Fibroblast of lung (primary cell): ENCODE results near the gene PON1. TPM values are rescaled to one million over a fixed set of nuclear protein-coding genes. Genes with fewer than 3 reads are reported as not detected.

ENCODE experiments used
- DNase-seq, 2 donors: peaks; one replicate each; pipeline versions ENCODE4 v3.0.0 to v3.0.0-alpha.2; 2010; ENCODE audit warnings: low read depth in 2 of 2
- H2AFZ ChIP-seq: 2 replicates; pipeline ENCODE4 v1.5.1; 2012; ENCODE audit warnings: low read length, control low read depth, inconsistent platforms
- H3K27ac ChIP-seq: 2 replicates; pipeline ENCODE4 v1.5.1; 2011; ENCODE audit warnings: low read length, control low read depth; ENCODE audit not compliant: insufficient read depth
- H3K27me3 ChIP-seq: 2 replicates; pipeline ENCODE4 v1.5.1; 2011; ENCODE audit warnings: mild to moderate bottlenecking, low read length; ENCODE audit not compliant: control insufficient read depth, insufficient read depth
- H3K36me3 ChIP-seq: 2 replicates; pipeline ENCODE4 v1.5.1; 2011; ENCODE audit warnings: low read length; ENCODE audit not compliant: control insufficient read depth, insufficient read depth
- H3K4me1 ChIP-seq: 2 replicates; pipeline ENCODE4 v1.5.1; 2011; ENCODE audit warnings: low read length; ENCODE audit not compliant: control insufficient read depth, insufficient read depth; ENCODE audit errors: extremely low read depth
- H3K4me2 ChIP-seq: 2 replicates; pipeline ENCODE4 v1.5.1; 2011; ENCODE audit warnings: low read length, control low read depth; ENCODE audit not compliant: insufficient read depth; ENCODE audit errors: extremely low read depth
- H3K4me3 ChIP-seq, 4 experiments: fragments of 200-600 bp in 1 of 4; sonication (generic) in 1 of 4; replicated peaks in 1 of 4; 2 replicates each; pipeline ENCODE4 v1.5.1; 2011 to 2016; ENCODE audit warnings: low read length in 4 of 4, low read depth in 3 of 4, mild to moderate bottlenecking in 3 of 4, control low read depth in 2 of 4, inconsistent platforms in 1 of 4, mixed read lengths in 1 of 4; ENCODE audit not compliant: insufficient read depth in 1 of 4; ENCODE audit errors: control extremely low read depth in 1 of 4
- H3K79me2 ChIP-seq: 2 replicates; pipeline ENCODE4 v1.5.1; 2012; ENCODE audit warnings: mild to moderate bottlenecking, low read length, inconsistent platforms; ENCODE audit not compliant: control insufficient read depth, insufficient read depth
- H3K9ac ChIP-seq: 2 replicates; pipeline ENCODE4 v1.5.1; 2011; ENCODE audit warnings: mild to moderate bottlenecking, low read length, control low read depth; ENCODE audit not compliant: insufficient read depth
- H3K9me3 ChIP-seq: 2 replicates; pipeline ENCODE4 v1.5.1; 2012; ENCODE audit warnings: low read depth, low read length; ENCODE audit not compliant: control insufficient read depth, insufficient read depth
- H4K20me1 ChIP-seq: 2 replicates; pipeline ENCODE4 v1.5.1; 2011; ENCODE audit warnings: low read length; ENCODE audit not compliant: control insufficient read depth, insufficient read depth; ENCODE audit errors: extremely low read depth
- CTCF ChIP-seq, 2 donors: IDR thresholded peaks in 1 of 2; conservative IDR thresholded peaks in 1 of 2; 1 replicate in 1 of 2; 2 replicates in 1 of 2; pipeline ENCODE4 v1.5.1; 2011 to 2012; ENCODE audit warnings: low read length in 2 of 2, control low read depth in 1 of 2, inconsistent platforms in 1 of 2, low read depth in 1 of 2, mild to moderate bottlenecking in 1 of 2
- EZH2 ChIP-seq: IDR thresholded peaks from 2 replicates; pipeline ENCODE4 v1.5.1; 2012; ENCODE audit warnings: low read length, control low read depth, mild to moderate bottlenecking; ENCODE audit errors: missing control alignments
- polyA plus RNA-seq, 2 donors: library from polyadenylated mRNA; depleted of rRNA in 1 of 2; stranded (reverse) in 1 of 2; unstranded in 1 of 2; fragments of >200 nt; gene quantifications; 2 replicates each; pipeline ENCODE4 v1.2.1, GENCODE V29; 2011 to 2012; ENCODE audit warnings: missing spikeins in 1 of 2
- total RNA-seq: library from RNA; depleted of rRNA; stranded (reverse); fragments of >200 nt; gene quantifications from 2 replicates; pipeline ENCODE4 v1.2.1, GENCODE V29; 2014

The PON1 gene
- total and polyA plus RNA-seq, 2 donors (not counting 1 experiment from before 2014, with no cell fraction given), result not detected

DNA sequence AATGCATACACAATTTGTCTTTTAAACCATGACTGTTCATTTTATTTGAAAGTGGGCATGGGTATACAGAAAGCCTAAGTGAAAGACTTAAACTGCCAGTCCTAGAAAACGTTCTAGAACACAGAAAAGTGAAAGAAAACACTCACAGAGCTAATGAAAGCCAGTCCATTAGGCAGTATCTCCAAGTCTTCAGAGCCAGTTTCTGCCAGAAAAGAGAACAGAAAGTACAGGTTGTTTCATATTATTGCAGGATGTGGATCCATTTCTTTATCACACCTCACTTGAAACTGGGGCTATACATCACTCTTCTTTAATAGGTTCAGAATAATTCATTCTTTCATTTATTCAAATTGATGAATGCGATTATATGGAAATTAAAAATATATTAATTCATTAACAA lies 7.7 kb downstream of the PON1 start:
- Histone ChIP-seq H3K4me3 (no peak overlapping the region), H3K9ac (no peak overlapping the region), H3K9me3 (no peaks in the 10 kb centered on the region), H2AFZ (no peak overlapping the region), H3K4me1 (no peaks in the 10 kb centered on the region), H4K20me1 (no peaks in the 10 kb centered on the region), H3K27ac (no peak overlapping the region), H3K36me3 (no peaks in the 10 kb centered on the region), H3K4me2 (no peak overlapping the region), H3K79me2 (no peaks in the 10 kb centered on the region), H3K27me3 (no peaks in the 10 kb centered on the region)
- DNase-seq, result no peak
- TF ChIP-seq CTCF (conservative IDR thresholded peaks at IDR 0.05 in 1 of 2, IDR thresholded peaks at IDR 0.05 in 1 of 2; ENCODE audit: low read depth in 1 of 2, low read length in 2 of 2) (no peak), EZH2 (no peak)

- H2AFZ ChIP-seq, result no peak overlapping the region
- no peaks in the 10 kb centered on the region for H3K9me3 ChIP-seq
- no peak overlapping the region for H3K4me2 ChIP-seq
- TF ChIP-seq CTCF (conservative IDR thresholded peaks at IDR 0.05 in 1 of 2, IDR thresholded peaks at IDR 0.05 in 1 of 2; ENCODE audit: low read depth in 1 of 2, low read length in 2 of 2) (no peak), EZH2 (no peak)
- DNase-seq, result no peak
- H3K4me3 ChIP-seq, result no peak overlapping the region
- H3K9ac ChIP-seq, result no peak overlapping the region
- no peaks in the 10 kb centered on the region for H3K79me2 ChIP-seq
- no peaks in the 10 kb centered on the region for H3K27me3 ChIP-seq
- no peaks in the 10 kb centered on the region for H4K20me1 ChIP-seq
- no peaks in the 10 kb centered on the region for H3K4me1 ChIP-seq
- no peaks in the 10 kb centered on the region for H3K36me3 ChIP-seq
- no peak overlapping the region for H3K27ac ChIP-seq
Measured at GRCh38 chr7:95312561-95312960, 11.8 kb downstream of the PON1 start.

DNA sequence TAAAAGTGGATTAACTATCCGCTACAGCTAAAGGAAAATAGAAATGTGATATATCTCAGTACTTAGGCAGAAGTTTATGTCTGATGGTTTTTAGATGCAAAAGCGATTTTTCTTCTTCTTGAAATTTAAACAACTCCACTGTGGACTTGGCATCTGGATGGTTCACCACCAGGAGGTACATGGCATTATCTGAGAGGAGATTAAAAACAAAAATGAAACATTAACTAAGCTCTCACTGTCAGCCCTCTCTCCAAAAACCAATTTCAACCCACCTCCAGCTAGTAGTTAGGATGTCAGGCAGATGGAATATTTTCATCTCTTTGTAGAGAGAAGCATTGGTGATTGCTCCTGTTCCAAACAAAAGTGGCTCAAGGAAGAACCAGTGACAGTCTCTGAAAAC lies 12.9 kb downstream of the PON1 start:
- Histone ChIP-seq H3K27ac (no peak overlapping the region), H3K27me3 (no peaks in the 10 kb centered on the region), H4K20me1 (no peaks in the 10 kb centered on the region), H3K9me3 (no peaks in the 10 kb centered on the region), H3K4me2 (no peak overlapping the region), H3K4me1 (no peaks in the 10 kb centered on the region), H3K36me3 (no peaks in the 10 kb centered on the region), H3K9ac (no peak overlapping the region), H3K4me3 (no peak overlapping the region), H2AFZ (no peak overlapping the region), H3K79me2 (no peaks in the 10 kb centered on the region)
- DNase-seq, result no peak
- TF ChIP-seq EZH2 (no peak), CTCF (conservative IDR thresholded peaks at IDR 0.05 in 1 of 2, IDR thresholded peaks at IDR 0.05 in 1 of 2; ENCODE audit: low read depth in 1 of 2, low read length in 2 of 2) (no peak)
